HepG2 (cell line): ENCODE data around the gene GRAMD1B. TPM values are rescaled to one million over a fixed set of nuclear protein-coding genes. Genes with fewer than 3 reads are reported as not detected.

ENCODE experiments used
- ATAC-seq: fragments of 200-7000 bp; cut with Tn5 transposase; 3 replicates; pipeline ENCODE4 v1.9.1; 2020; ENCODE audit warnings: mild to moderate bottlenecking, moderate library complexity
- BruUV-seq: library from RNA; stranded (reverse); fragments of 400-500 nt; replicated peaks from 2 replicates; lab custom pipeline; 2021; lab: Mats Ljungman, UMichigan
- CTCF ChIA-PET: fragments of 300-600 bp; formaldehyde crosslinking; extraction: SDS; loops from one replicate; lab custom pipeline; 2021; ENCODE audit warnings: low total read pairs, inconsistent platforms, low intra/inter-chr PET ratio; lab: Yijun Ruan, JAX
- POLR2A ChIA-PET: fragments of 350-600 bp; sonication (Branson Sonifier 250); formaldehyde crosslinking; loops from one replicate; lab custom pipeline; 2020; ENCODE audit warnings: antibody characterized with exemption, inconsistent platforms; lab: Yijun Ruan, JAX
- DNase-seq: peaks from one replicate; pipeline ENCODE4 v3.0.0-alpha.2; 2015; ENCODE audit warnings: low spot score
- FAIRE-seq: peaks from 3 replicates; lab custom pipeline; 2011; peaks lifted over from hg19 to GRCh38; lab: Jason Lieb, UNC
- H2AFZ ChIP-seq: one replicate; pipeline ENCODE4 v1.6.1; 2011; ENCODE audit warnings: low read length, inconsistent platforms
- H3K27ac ChIP-seq: fragments of 300-600 bp; 3 replicates; pipeline ENCODE4 v1.8.0; 2011; ENCODE audit warnings: mixed run types, mild to moderate bottlenecking, mixed read lengths, low read length, inconsistent platforms; ENCODE audit not compliant: insufficient read depth; ENCODE audit errors: extremely low read length
- H3K27me3 ChIP-seq, 2 experiments: fragments of 200-600 bp in 1 of 2; 2 replicates in 1 of 2; 3 replicates in 1 of 2; pipeline versions ENCODE4 v1.6.0 to v1.8.0; 2011; ENCODE audit warnings: low read length in 2 of 2, mild to moderate bottlenecking in 2 of 2, moderate library complexity in 2 of 2, inconsistent platforms in 1 of 2; ENCODE audit not compliant: insufficient read depth in 2 of 2, control insufficient read depth in 1 of 2
- H3K36me3 ChIP-seq, 2 experiments: fragments of 200-600 bp in 1 of 2; replicated peaks in 1 of 2; 2 replicates in 1 of 2; 3 replicates in 1 of 2; pipeline versions ENCODE4 v1.5.1 to v1.8.0; 2011; ENCODE audit warnings: low read length in 2 of 2, inconsistent platforms in 1 of 2; ENCODE audit not compliant: insufficient read depth in 2 of 2, control insufficient read depth in 1 of 2
- H3K4me1 ChIP-seq: 2 replicates; pipeline ENCODE4 v1.5.1; 2012; ENCODE audit warnings: low read length, inconsistent platforms; ENCODE audit not compliant: insufficient read depth
- H3K4me2 ChIP-seq: 2 replicates; pipeline ENCODE4 v1.6.0; 2011; ENCODE audit warnings: low read depth, low read length, inconsistent platforms
- H3K4me3 ChIP-seq, 3 experiments: fragments of 200-600 bp in 1 of 3; sonication (generic), shearing (Covaris generic) in 1 of 3; replicated peaks in 1 of 3; 2 replicates each; pipeline ENCODE4 v1.5.1; 2011 to 2016; ENCODE audit warnings: low read length in 3 of 3, inconsistent platforms in 2 of 3, low read depth in 2 of 3, mild to moderate bottlenecking in 2 of 3, control low read depth in 1 of 3, mixed read lengths in 1 of 3; ENCODE audit not compliant: insufficient read depth in 1 of 3
- H3K79me2 ChIP-seq: one replicate; pipeline ENCODE4 v1.6.1; 2011; ENCODE audit warnings: low read length, inconsistent platforms; ENCODE audit not compliant: insufficient read depth
- H3K9ac ChIP-seq: 2 replicates; pipeline ENCODE4 v1.6.0; 2011; ENCODE audit warnings: mild to moderate bottlenecking, low read depth, low read length, inconsistent platforms; ENCODE audit not compliant: insufficient read depth
- H3K9me3 ChIP-seq: 2 replicates; pipeline ENCODE4 v1.5.1; 2012; ENCODE audit warnings: mild to moderate bottlenecking, low read length
- H4K20me1 ChIP-seq: 2 replicates; pipeline ENCODE4 v1.6.0; 2011; ENCODE audit warnings: inconsistent platforms, mild to moderate bottlenecking, low read length, moderate library complexity; ENCODE audit not compliant: insufficient read depth
- CREBL2 ChIP-seq: sonication (generic); formaldehyde crosslinking; IDR thresholded peaks from 2 replicates; pipeline ENCODE4 v1.8.1; 2023; ENCODE audit warnings: missing genetic modification reagents, mild to moderate bottlenecking, borderline replicate concordance
- CTCF ChIP-seq: sonication (generic); formaldehyde crosslinking; IDR thresholded peaks from 2 replicates; pipeline ENCODE4 v1.5.0; 2020; ENCODE audit warnings: mild to moderate bottlenecking, missing genetic modification reagents, moderate library complexity
- FOSL1 ChIP-seq: sonication (generic); formaldehyde crosslinking; IDR thresholded peaks from 2 replicates; pipeline ENCODE4 v1.9.0; 2021; ENCODE audit warnings: missing genetic modification reagents, borderline replicate concordance
- HNRNPUL1 ChIP-seq: fragments of 200-400 bp; formaldehyde crosslinking; IDR thresholded peaks from 2 replicates; pipeline ENCODE4 v1.6.1; 2017; ENCODE audit warnings: low read depth, mild to moderate bottlenecking, low read length, moderate library complexity
- IRF2 ChIP-seq: IDR thresholded peaks from 2 replicates; pipeline ENCODE4 v1.6.1; 2018; ENCODE audit warnings: missing genetic modification reagents, missing compliant biosample characterization
- IRF9 ChIP-seq: sonication (generic); formaldehyde crosslinking; IDR thresholded peaks from 2 replicates; pipeline ENCODE4 v1.8.0; 2022; ENCODE audit warnings: missing genetic modification reagents, mild to moderate bottlenecking, borderline replicate concordance
- MYC ChIP-seq: sonication (generic); formaldehyde crosslinking; IDR thresholded peaks from 2 replicates; pipeline ENCODE4 v1.9.0; 2021; ENCODE audit warnings: missing genetic modification reagents, borderline replicate concordance
- RAD21 ChIP-seq: fragments of 450-650 bp; formaldehyde crosslinking; IDR thresholded peaks from 2 replicates; pipeline ENCODE4 v1.5.0; 2020; ENCODE audit warnings: mild to moderate bottlenecking
- SMC3 ChIP-seq: IDR thresholded peaks from 2 replicates; pipeline ENCODE4 v1.6.1; 2011; ENCODE audit warnings: low read length, improper control_type of control experiment
- STAG1 ChIP-seq: sonication (generic); formaldehyde crosslinking; IDR thresholded peaks from 2 replicates; pipeline ENCODE4 v1.4.0; 2020; ENCODE audit warnings: missing genetic modification reagents
- TFAP4 ChIP-seq: sonication (generic); IDR thresholded peaks from 2 replicates; pipeline ENCODE4 v1.6.1; 2016; ENCODE audit warnings: low read depth, borderline replicate concordance
- U2AF2 ChIP-seq: fragments of 200-400 bp; formaldehyde crosslinking; IDR thresholded peaks from 2 replicates; pipeline ENCODE4 v1.6.1; 2017; ENCODE audit warnings: low read depth, mild to moderate bottlenecking, low read length
- XRCC5 ChIP-seq: fragments of 200-400 bp; formaldehyde crosslinking; optimal IDR thresholded peaks from 2 replicates; pipeline ENCODE3; 2017; ENCODE audit warnings: mild to moderate bottlenecking, low read length
- ZNF234 ChIP-seq: sonication (generic); formaldehyde crosslinking; conservative IDR thresholded peaks from 2 replicates; pipeline ENCODE4 v1.5.1; 2020; ENCODE audit warnings: mild to moderate bottlenecking, missing genetic modification reagents
- ZNF781 ChIP-seq: sonication (generic); formaldehyde crosslinking; IDR thresholded peaks from 2 replicates; pipeline ENCODE4 v1.5.1; 2020; ENCODE audit warnings: borderline replicate concordance, mild to moderate bottlenecking, missing genetic modification reagents; ENCODE audit errors: not compliant biosample characterization
- ZNF782 ChIP-seq: sonication (generic); formaldehyde crosslinking; IDR thresholded peaks from 2 replicates; pipeline ENCODE4 v1.4.0; 2020; ENCODE audit warnings: missing genetic modification reagents, mild to moderate bottlenecking, borderline replicate concordance
- WGBS: methylation state at CpG from one replicate; pipeline ENCODE4 v1.1.6; 2017; ENCODE audit warnings: low lambda C conversion rate; 5-methylcytosine and 5-hydroxymethylcytosine counted together
- in situ Hi-C: cut with HindIII; loops from 2 replicates; pipeline ENCODE4 v1.10.0; 2017; ENCODE audit warnings: low pct_unique_long_range_greater_than_20kb; ENCODE audit not compliant: extremely low pct_ligation_motif_present
- intact Hi-C: fragments of 100-400 bp; cut with micrococcal nuclease; formaldehyde crosslinking; loops from one replicate; pipeline ENCODE4 v1.10.0; 2022; ENCODE audit not compliant: unreplicated experiment
- polyA plus RNA-seq, 8 experiments: library from polyadenylated mRNA; depleted of rRNA in 3 of 8; stranded (reverse) in 7 of 8; unstranded in 1 of 8; fragments of >200 nt; fragmentation: Illumina TruSeq in 4 of 8; extraction: Trizol in 4 of 8; gene quantifications; 2 replicates each; pipeline versions ENCODE4 v1.2.1 to v1.2.3, GENCODE V29; 2011 to 2016; ENCODE audit warnings: low read depth in 4 of 8, missing spikeins in 1 of 8, mixed read lengths in 1 of 8; ENCODE audit not compliant: insufficient read depth in 1 of 8
- total RNA-seq, 5 experiments: library from RNA; depleted of rRNA; stranded (reverse); fragments of >200 nt; fragmentation: Illumina TruSeq; extraction: Trizol; gene quantifications; 2 replicates each; pipeline ENCODE4 v1.2.3, GENCODE V29; 2016; ENCODE audit warnings: low read depth in 1 of 5

The GRAMD1B gene
- total and polyA plus RNA-seq, 2 of the 13 experiments (the other 11 are each of a cell fraction or from before 2014, with no cell fraction given): 0.12 TPM; not detected in 1

- BruUV-seq: no TSS peak
- no peak overlapping the region for H3K4me2 ChIP-seq
- POLR2A ChIA-PET: interaction anchor here (1.3 kb wide), 1 partner anchor 71 kb away, joined by 6 read pairs; no protein-coding TSS in a partner anchor
These were observed 22.7 kb upstream of the GRAMD1B start for GRCh38 chr11:123407130-123407995.

More at GRCh38 chr11:123407130-123407995, 22.7 kb upstream of the GRAMD1B start:
- peaks cover 0 to 24% of the 10 kb centered on the region in 2 experiments; a peak in 1 of 5 replicates for H3K27me3 ChIP-seq
- no peak overlapping the region for H3K27ac ChIP-seq
- no peak for TF ChIP-seq ZNF781 (CRISPR knock-in tag)
- TF ChIP-seq IRF2 (CRISPR knock-in tag): 0 out of 2 replicates have a peak, but pooled peaks have one; percentile 23
- no peak for TF ChIP-seq ZNF782 (CRISPR knock-in tag)
- TF ChIP-seq CTCF (CRISPR knock-in tag): peak; percentile 74
- no peak for TF ChIP-seq ZNF234
- TF ChIP-seq CREBL2 (CRISPR knock-in tag): no peak
- peak; percentile 69 for TF ChIP-seq STAG1
- peak; percentile 60; the same call in 1 of the 2 replicates for TF ChIP-seq TFAP4
- no peak for TF ChIP-seq U2AF2
- peak; percentile 85 for TF ChIP-seq SMC3
- TF ChIP-seq RAD21: peak; percentile 58
- TF ChIP-seq XRCC5: peak; percentile 21
- TF ChIP-seq MYC (CRISPR knock-in tag): no peak
- TF ChIP-seq FOSL1 (CRISPR knock-in tag): no peak
- TF ChIP-seq IRF9 (CRISPR knock-in tag): no peak
- TF ChIP-seq HNRNPUL1: no peak
- no peak overlapping the region for H2AFZ ChIP-seq
- ATAC-seq: peak; percentile 94
- FAIRE-seq: peak; percentile 71
- in situ Hi-C loops (loop anchor here (5.0 kb wide), 1 partner anchor 70 kb away; no protein-coding TSS in a partner anchor), intact Hi-C loops (loop anchor here (1.0 kb wide), 1 partner anchor 71 kb away; no protein-coding TSS in a partner anchor)
- H3K36me3 ChIP-seq: no peaks in the 10 kb centered on the region
- CTCF ChIA-PET: interaction anchor here (0.6 to 2.6 kb wide), 3 partner anchors 68 to 146 kb away, joined by 3 to 31 read pairs (median 4); no protein-coding TSS in a partner anchor
- 2% methylated on average over 7 of the region's 7 CpGs for WGBS
- no peak overlapping the region for H3K9ac ChIP-seq
- no peak overlapping the region for H3K4me3 ChIP-seq
- H4K20me1 ChIP-seq: no peaks in the 10 kb centered on the region
- no peaks in the 10 kb centered on the region for H3K4me1 ChIP-seq
- no peaks in the 10 kb centered on the region for H3K79me2 ChIP-seq
- no peaks in the 10 kb centered on the region for H3K9me3 ChIP-seq
- peak; percentile 58 for DNase-seq
